GM12874 (cell line): ENCODE results near the gene PLXNB2.

ENCODE experiments used
- TF ChIP-seq, protein P1 (sequence below): IDR thresholded peaks from 2 replicates; pipeline ENCODE4 v1.5.1; 2011; ENCODE audit warnings: low read depth, mild to moderate bottlenecking, control low read depth, low read length, moderate library complexity; ENCODE audit not compliant: insufficient read depth

Gene PLXNB2

GRCh38 chr22:50282361-50283155 lies 24.9 kb downstream of the PLXNB2 start:
- TF ChIP-seq, protein P1, sequence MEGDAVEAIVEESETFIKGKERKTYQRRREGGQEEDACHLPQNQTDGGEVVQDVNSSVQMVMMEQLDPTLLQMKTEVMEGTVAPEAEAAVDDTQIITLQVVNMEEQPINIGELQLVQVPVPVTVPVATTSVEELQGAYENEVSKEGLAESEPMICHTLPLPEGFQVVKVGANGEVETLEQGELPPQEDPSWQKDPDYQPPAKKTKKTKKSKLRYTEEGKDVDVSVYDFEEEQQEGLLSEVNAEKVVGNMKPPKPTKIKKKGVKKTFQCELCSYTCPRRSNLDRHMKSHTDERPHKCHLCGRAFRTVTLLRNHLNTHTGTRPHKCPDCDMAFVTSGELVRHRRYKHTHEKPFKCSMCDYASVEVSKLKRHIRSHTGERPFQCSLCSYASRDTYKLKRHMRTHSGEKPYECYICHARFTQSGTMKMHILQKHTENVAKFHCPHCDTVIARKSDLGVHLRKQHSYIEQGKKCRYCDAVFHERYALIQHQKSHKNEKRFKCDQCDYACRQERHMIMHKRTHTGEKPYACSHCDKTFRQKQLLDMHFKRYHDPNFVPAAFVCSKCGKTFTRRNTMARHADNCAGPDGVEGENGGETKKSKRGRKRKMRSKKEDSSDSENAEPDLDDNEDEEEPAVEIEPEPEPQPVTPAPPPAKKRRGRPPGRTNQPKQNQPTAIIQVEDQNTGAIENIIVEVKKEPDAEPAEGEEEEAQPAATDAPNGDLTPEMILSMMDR: no peak

DNA sequence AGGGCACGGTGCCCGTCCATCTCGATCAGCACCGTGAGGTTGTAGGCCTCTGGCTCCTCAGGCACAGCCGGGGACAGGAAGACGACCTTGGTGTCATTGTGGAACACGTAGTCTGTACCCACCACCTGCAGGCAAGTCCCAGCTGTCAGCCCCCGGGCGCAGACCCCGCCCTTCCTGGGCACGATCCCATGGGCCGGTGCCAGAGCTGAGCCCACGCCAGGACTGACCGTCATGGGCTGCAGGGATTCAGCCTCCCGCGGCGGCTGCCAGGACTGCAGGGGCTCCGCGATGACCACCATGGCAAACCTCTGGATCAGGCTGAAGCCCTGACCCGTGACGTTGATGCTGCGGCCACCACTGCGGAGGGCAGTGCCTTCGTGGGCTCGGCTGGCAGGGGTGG lies 25.5 kb downstream of the PLXNB2 start:
- TF ChIP-seq, protein P1: no peak

GRCh38 chr22:50281384-50281760 lies 26.1 kb downstream of the PLXNB2 start:
- TF ChIP-seq, protein P1: no peak

DNA sequence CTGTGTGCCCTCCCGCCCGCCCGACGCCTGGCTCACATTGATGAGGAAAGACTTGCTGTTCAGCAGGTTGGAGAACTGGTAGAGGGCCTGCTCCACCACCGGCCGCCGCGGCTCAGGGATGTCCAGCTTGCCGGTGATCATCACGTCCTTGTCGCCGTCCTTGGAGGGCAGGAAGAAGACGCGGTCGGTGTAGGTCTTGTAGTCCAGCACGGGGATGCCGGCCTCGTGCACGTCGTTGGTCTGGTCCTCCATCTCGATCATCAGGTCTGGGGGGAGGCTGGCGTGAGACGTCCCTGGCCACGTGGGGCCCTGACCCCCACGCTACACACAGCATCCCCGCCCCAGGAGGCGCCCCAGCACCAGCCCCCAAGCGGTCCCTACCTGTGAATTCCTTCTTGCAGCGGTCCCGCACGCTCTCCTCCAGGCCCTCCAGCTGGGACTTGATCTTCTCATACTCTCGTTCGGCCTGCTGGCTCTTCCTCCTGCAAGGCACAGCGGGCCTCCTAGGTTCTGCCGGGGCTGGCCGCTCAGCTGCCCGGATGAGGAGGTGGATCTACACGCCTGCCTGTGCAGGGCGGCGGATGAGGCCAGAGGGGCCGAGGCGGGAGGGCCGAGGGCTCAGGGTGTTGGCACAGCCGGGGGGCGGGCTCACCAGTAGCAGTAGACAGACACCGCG lies 26.6 kb downstream of the PLXNB2 start:
- TF ChIP-seq, protein P1: no peak

DNA sequence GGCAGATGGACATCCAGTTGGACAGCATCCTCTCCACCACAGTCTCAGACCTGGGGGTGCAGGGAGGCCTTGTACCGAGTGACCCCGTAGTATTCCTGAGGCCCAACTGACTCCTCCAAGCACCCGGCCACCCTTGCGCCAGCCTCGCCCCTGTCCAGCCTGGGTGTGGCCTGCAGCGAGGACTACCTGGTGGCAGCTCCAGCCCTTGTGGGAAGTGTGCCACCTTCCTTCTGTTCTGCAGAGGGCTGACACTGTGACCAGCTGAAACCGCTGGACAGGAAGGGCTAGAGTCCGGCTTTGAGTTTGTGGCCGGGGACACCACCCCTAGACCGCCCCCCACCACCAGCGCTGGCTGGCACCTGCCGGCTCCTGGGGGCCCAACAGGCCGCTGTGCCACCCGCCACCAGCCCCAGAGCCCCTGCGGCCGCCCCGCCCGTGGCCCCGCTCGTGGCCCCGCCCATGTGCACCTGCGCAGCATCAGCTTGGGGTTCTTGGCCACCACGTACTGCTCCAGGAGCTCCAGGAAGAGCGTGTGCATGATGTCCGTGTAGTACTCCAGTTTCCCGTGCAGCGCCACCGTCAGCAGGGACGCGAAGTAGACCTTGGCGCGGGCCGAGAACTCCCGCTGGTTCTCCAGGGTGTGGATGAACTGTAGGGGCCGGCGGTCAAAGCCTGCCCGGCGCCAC lies 27.3 kb downstream of the PLXNB2 start:
- TF ChIP-seq, protein P1: no peak

GRCh38 chr22:50278956-50279619 lies 28.4 kb downstream of the PLXNB2 start:
- TF ChIP-seq, protein P1: no peak

GRCh38 chr22:50278461-50278860 lies 29.0 kb downstream of the PLXNB2 start:
- TF ChIP-seq, protein P1: no peak
